Cortex of kidney (tissue), 1 donor: ENCODE data around the gene PHTF2.

Experiments used
- DNase-seq: peaks from one replicate; lab custom pipeline; 2025; lab: John Stamatoyannopoulos, UW

Gene PHTF2

GRCh38 chr7:77877791-77878190 is 79.2 kb downstream of the PHTF2 start:
- DNase-seq, result no peak

DNA sequence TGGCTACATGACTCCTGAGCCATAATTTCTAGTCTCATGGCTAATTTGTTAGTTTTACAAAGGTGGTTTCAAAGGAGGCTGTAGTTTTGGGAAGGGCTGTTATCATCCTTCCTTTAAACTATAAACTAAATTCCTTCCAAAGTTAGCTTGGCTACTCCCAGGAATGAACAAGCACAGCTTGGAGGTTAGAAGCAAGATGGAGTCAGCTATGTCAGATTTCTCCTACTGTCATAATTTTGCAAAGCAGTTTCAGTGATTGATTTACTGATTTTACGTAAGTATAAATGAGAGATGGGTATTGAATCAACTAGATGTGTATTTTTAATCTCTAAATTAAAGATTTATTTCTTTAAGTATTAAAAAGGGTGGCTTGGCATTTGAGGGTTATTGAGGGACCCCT is 79.9 kb downstream of the PHTF2 start:
- DNase-seq, result no peak

- DNase-seq, result no peak
Observed at GRCh38 chr7:77879272-77879671, 80.7 kb downstream of the PHTF2 start.

DNA sequence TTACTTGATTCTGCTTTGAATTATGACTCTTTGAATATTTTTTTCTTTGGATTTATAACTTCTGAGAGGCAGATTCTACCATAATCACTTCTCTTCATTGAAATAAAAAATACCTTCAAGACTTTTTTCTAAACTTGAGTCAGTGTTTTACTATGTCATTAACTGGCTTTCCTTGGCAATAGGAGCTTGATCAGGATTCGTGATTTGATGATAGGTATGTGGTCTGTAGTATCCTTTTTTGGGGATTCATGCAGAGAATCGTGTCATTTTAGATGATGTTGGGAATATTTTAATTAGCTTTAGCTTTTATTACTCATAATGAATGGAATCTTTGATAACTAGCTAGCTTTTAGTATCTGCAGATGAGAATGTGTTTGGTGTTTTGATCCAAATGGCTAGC is 83.3 kb downstream of the PHTF2 start:
- no peak for DNase-seq

DNA sequence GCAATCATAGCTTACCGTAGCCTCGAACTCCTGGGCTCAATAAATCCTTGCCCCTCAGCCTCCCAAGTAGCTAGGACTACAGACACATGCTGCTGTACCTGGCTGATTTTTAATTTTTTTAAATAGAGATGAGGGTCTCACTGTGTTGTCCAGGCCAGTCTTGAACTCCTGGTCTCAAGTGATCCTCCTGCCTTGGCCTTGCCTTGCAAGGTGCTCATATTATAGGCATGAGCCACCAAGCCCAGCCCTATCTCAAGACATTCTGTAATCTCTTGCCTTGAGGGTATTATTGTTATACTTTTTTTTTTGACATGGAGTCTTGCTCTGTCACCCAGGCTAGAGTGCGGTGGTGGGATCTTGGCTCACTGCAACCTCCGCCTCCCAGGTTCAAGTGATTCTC is 86.6 kb downstream of the PHTF2 start:
- DNase-seq, result no peak

- no peak for DNase-seq
Observed at GRCh38 chr7:77887567-77887966, 89.0 kb downstream of the PHTF2 start.

GRCh38 chr7:77888998-77889397 is 90.4 kb downstream of the PHTF2 start:
- no peak for DNase-seq

GRCh38 chr7:77893813-77894212 is 95.2 kb downstream of the PHTF2 start:
- no peak for DNase-seq

- DNase-seq, result no peak
Observed at GRCh38 chr7:77894574-77895091, 96.1 kb downstream of the PHTF2 start.

- no peak for DNase-seq
Observed at GRCh38 chr7:77895905-77896304, 97.3 kb downstream of the PHTF2 start.

DNA sequence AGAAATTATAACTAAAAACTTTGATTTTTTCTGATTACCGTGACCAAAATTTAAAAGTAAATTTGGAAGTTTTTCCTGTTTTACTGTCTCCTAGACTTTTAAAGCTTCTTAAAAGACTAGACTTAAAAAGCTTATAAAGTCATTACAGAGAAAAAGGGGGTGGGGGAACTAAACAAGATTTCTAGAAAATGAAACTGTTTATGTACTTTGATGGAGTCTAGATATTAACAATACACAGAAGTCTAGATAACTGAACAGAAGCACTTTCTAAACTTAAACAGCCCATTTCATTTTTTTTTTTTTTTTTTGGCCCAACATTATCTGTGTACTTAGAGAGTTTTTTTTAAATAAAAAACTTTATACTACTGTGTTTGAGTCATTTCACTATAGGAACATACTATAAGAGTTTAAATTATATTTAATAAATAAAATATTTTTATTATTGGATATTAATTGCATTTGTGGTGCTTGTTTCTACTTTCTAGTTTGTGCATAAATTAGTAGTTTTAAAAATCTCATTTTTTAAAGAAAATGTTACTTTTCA is 98.5 kb downstream of the PHTF2 start:
- DNase-seq, result no peak

- DNase-seq, result no peak
Observed at GRCh38 chr7:77899516-77899915, 100.9 kb downstream of the PHTF2 start.

GRCh38 chr7:77903597-77903996 is 105.0 kb downstream of the PHTF2 start:
- DNase-seq, result no peak

DNA sequence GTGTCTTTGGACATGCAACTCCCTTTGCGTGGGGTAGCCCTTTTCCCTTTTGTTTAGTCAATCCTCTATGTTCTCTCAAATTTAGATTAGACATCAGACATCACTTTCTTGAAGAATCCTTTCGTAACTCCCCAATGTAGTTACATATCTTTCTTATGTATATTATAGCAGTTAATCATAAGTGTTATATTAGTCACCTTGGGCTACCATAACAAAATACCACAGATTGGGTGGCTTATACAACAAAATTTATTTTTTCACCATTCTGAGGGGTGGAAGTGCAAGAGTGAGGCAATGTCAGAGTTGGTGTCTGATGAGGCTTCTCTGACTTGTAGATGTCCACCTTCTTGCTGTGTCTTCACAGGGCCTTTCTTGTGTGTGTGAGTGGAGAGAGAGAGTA is 105.7 kb downstream of the PHTF2 start:
- no peak for DNase-seq

GRCh38 chr7:77907281-77907680 is 108.7 kb downstream of the PHTF2 start:
- DNase-seq, result no peak

DNA sequence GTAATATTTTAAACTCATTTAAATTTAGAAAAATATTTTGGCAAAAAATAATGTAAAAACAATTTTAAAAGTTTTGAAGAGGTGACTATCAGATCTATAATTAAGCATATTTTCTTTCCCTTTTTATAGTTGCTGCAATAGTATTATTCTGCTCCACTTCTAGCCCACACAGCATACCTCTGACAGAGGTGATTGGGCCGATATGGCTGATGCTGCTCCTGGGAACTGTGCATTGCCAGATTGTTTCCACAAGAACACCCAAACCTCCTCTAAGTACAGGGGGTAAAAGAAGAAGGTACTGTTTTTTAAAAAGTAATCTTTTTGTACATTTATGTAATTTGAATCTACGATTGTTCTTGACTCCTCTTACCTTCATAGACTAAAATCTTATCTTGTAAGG is 110.1 kb downstream of the PHTF2 start:
- DNase-seq, result no peak

DNA sequence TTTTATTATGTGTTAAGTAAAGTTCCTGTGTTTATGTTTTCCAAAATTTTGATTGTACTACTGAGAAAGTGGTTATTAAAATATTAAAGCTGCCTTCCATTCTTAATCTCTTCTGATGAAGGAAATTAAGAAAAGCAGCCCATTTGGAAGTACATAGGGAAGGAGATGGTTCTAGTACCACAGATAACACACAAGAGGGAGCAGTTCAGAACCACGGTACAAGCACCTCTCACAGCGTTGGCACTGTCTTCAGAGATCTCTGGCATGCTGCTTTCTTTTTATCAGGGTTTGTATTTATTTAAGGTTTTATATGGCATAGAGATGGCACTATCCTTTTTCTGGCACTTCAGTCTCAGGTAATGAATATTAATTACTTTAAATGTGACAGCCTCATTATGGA is 111.6 kb downstream of the PHTF2 start:
- DNase-seq, result no peak

DNA sequence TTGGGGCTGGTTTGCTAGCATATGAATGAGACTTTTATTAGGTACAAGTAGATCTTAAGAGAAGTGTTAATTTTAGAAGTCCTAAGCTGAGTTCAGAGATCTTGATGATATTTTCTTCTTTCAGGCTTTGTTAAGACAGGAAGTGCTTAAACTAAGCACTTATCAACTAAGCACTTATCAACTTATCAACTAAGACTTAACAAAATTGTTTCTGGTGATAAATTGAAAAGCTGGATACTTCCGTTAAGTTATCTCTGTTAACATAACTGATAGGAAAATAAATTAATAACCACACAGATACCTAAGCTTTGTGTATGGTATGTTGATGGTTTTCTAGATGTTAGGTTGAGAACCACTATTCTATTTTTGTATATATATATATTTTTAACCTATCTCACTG is 113.7 kb downstream of the PHTF2 start:
- DNase-seq, result no peak

GRCh38 chr7:77913977-77914607 is 115.5 kb downstream of the PHTF2 start:
- DNase-seq, result no peak

DNA sequence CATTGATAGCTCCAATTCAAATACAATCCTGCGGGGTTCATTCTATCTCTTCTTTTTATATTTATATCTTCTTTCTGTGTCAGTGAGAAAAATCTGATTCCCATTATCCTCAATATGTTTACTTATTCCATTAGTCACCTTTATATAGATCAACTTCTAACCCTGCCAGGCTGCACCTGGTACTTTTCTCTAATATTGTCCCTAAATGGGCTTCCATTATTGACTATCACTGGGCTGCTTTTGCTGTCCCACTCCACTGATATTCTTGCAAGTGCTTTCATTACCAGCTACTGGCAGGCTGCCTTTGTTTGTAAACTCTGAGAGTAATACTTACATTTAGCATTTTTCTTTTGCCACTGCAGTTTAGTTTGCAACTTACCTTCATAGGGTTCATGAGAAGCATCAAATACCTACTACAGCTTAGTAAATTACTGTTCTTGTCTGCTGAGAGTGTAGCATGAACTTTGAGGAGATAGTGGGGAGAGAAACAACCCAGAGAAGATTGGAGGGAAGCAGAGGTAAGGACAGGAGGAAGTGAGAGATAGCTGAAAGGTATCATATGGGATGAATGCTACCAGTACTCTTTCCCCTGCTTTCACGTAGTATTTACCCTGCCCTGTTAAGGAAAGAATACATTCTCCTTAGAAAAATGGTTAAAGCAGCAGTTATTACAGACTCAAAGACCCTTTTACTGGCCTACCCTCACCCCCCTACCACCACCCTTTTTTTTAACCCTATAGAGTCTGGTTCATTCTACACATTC is 119.1 kb downstream of the PHTF2 start:
- no peak for DNase-seq

- DNase-seq, result no peak
Observed at GRCh38 chr7:77918676-77919075, 120.1 kb downstream of the PHTF2 start.

GRCh38 chr7:77923419-77923818 is 124.8 kb downstream of the PHTF2 start:
- no peak for DNase-seq

DNA sequence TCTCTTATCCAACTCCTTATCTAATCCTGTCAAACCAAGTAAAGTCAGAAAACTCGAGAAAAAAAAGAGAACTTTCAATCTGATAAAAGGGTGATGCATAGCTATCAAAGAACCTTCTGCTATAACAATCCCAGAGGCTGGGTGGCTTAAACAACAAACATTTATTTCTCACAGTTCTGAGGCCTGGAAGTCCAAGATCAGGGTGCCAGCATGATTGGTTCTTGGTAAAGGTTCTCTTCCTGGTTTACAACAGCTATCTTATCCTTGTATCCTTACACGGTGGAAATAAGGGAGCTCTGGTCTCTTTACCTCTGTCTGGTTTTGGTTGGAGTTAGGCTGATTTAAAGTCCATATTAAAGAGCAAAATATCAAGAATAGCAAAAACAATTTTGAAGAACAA is 131.9 kb downstream of the PHTF2 start:
- DNase-seq, result no peak
